ENCODE measurements around the gene PLAAT4.

Gene PLAAT4

DNA sequence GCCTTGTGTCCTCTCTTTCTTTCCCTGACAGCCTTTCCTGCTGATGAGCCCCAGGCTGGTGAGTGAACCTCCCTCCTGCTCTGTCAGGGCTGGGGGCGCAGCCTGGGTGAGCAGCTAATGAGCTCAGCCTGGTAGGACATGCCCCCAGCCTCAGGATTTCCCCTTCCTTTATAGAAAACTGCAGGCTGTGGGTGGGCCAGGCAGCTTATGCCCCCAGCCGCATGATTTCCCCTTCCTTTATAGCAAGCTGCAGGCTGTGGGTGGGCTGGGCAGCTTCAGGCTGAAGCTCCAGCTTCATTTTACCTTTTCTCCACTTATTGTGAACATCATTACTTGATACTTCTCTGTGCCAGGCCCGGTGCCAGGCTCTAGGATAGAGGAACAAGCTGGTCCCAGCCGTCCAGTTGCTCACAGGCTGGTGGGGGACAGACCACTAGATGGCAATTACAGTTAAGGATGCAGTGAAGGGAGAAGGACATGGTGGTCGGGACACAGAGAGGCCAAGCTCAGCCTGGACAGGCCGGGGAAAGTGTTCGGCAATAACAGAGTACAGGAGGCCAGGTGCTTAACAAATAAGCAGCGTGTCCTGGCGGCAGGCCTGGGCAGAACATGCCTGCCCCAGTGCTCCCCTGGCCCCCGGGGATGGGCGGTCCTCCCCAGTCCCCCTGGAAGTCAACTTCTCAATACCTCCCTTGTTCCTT lies 25.4 kb upstream of the PLAAT4 start:
- DNase-seq, result no peak
- H3K79me1 ChIP-seq (ENCODE audit: low read length), result no peaks in the 10 kb centered on the region

GRCh38 chr11:63512816-63513215 lies 23.8 kb upstream of the PLAAT4 start:
- Histone ChIP-seq H3K4ac (ENCODE audit: low read depth, low read length) (no peak overlapping the region), H3K4me1 (ENCODE audit: control insufficient read depth, low read depth, low read length) (peaks cover 2% of the 10 kb centered on the region), H3K18ac (ENCODE audit: low read length) (no peak overlapping the region), H3K4me2 (ENCODE audit: low read length) (no peak overlapping the region), H2BK15ac (replicated peaks; ENCODE audit: low read depth) (no peak overlapping the region), H3K36me3 (ENCODE audit: control insufficient read depth, insufficient read depth, low read length) (no peaks in the 10 kb centered on the region), H3K4me3 (ENCODE audit: low read length) (no peak overlapping the region), H3K56ac (ENCODE audit: low read length) (no peak overlapping the region), H2AK5ac (ENCODE audit: low read length) (no peak overlapping the region), H3K79me1 (ENCODE audit: low read length) (no peaks in the 10 kb centered on the region), H3K27me3 (ENCODE audit: insufficient read depth, low read length, poor library complexity) (no peaks in the 10 kb centered on the region), H3K9ac (ENCODE audit: low read length) (no peak overlapping the region), H4K5ac (ENCODE audit: low read length) (no peak overlapping the region), H4K8ac (ENCODE audit: low read depth, low read length) (no peak overlapping the region), H3K27ac (ENCODE audit: low read depth, low read length) (no peak overlapping the region), H3K79me2 (ENCODE audit: control insufficient read depth, insufficient read depth, low read length) (no peaks in the 10 kb centered on the region), H2BK5ac (ENCODE audit: low read length) (no peak overlapping the region), H2BK120ac (ENCODE audit: low read depth, low read length) (no peak overlapping the region), H3K23ac (ENCODE audit: low read length) (no peak overlapping the region)
- WGBS (ENCODE audit: extremely low coverage, insufficient coverage, low lambda C conversion rate), result no CpG with 5 or more reads among the region's 7 CpGs
- DNase-seq, result no peak

More for the DNA sequence above, 25.4 kb upstream of the PLAAT4 start:
- Histone ChIP-seq H3K4ac (ENCODE audit: low read depth, low read length) (no peak overlapping the region), H3K56ac (ENCODE audit: low read length) (no peak overlapping the region), H2BK120ac (ENCODE audit: low read depth, low read length) (no peak overlapping the region), H3K4me2 (ENCODE audit: low read length) (no peak overlapping the region), H4K5ac (ENCODE audit: low read length) (no peak overlapping the region), H3K18ac (ENCODE audit: low read length) (no peak overlapping the region), H3K4me1 (ENCODE audit: control insufficient read depth, low read depth, low read length) (peaks cover 12% of the 10 kb centered on the region), H3K27me3 (ENCODE audit: insufficient read depth, low read length, poor library complexity) (no peaks in the 10 kb centered on the region), H3K4me3 (ENCODE audit: low read length) (no peak overlapping the region), H2BK15ac (replicated peaks; ENCODE audit: low read depth) (no peak overlapping the region), H3K79me2 (ENCODE audit: control insufficient read depth, insufficient read depth, low read length) (no peaks in the 10 kb centered on the region), H3K36me3 (ENCODE audit: control insufficient read depth, insufficient read depth, low read length) (no peaks in the 10 kb centered on the region), H4K8ac (ENCODE audit: low read depth, low read length) (no peak overlapping the region), H2AK5ac (ENCODE audit: low read length) (no peak overlapping the region), H2BK5ac (ENCODE audit: low read length) (no peak overlapping the region), H3K27ac (ENCODE audit: low read depth, low read length) (no peak overlapping the region), H3K9ac (ENCODE audit: low read length) (no peak overlapping the region), H3K23ac (ENCODE audit: low read length) (no peak overlapping the region)
- no CpG with 5 or more reads among the region's 11 CpGs for WGBS (ENCODE audit: extremely low coverage, insufficient coverage, low lambda C conversion rate)

- H2AK5ac ChIP-seq (ENCODE audit: low read length), result no peak overlapping the region
- no peaks in the 10 kb centered on the region for H3K36me3 ChIP-seq (ENCODE audit: control insufficient read depth, insufficient read depth, low read length)
- H4K5ac ChIP-seq (ENCODE audit: low read length), result no peak overlapping the region
- no peak overlapping the region for H3K23ac ChIP-seq (ENCODE audit: low read length)
- no peaks in the 10 kb centered on the region for H3K27me3 ChIP-seq (ENCODE audit: insufficient read depth, low read length, poor library complexity)
- no peak overlapping the region for H4K8ac ChIP-seq (ENCODE audit: low read depth, low read length)
- H3K79me1 ChIP-seq (ENCODE audit: low read length), result no peaks in the 10 kb centered on the region
- WGBS (ENCODE audit: extremely low coverage, insufficient coverage, low lambda C conversion rate), result no CpG with 5 or more reads among the region's 6 CpGs
- H3K9ac ChIP-seq (ENCODE audit: low read length), result no peak overlapping the region
- no peak overlapping the region for H3K4ac ChIP-seq (ENCODE audit: low read depth, low read length)
- H2BK15ac ChIP-seq (replicated peaks; ENCODE audit: low read depth), result no peak overlapping the region
- H2BK120ac ChIP-seq (ENCODE audit: low read depth, low read length), result no peak overlapping the region
- no peak overlapping the region for H3K4me2 ChIP-seq (ENCODE audit: low read length)
- H3K4me1 ChIP-seq (ENCODE audit: control insufficient read depth, low read depth, low read length), result no peaks in the 10 kb centered on the region
- H3K56ac ChIP-seq (ENCODE audit: low read length), result peak overlapping the region; percentile 59
- no peaks in the 10 kb centered on the region for H3K79me2 ChIP-seq (ENCODE audit: control insufficient read depth, insufficient read depth, low read length)
- no peak overlapping the region for H3K27ac ChIP-seq (ENCODE audit: low read depth, low read length)
- no peak overlapping the region for H3K4me3 ChIP-seq (ENCODE audit: low read length)
- no peak overlapping the region for H3K18ac ChIP-seq (ENCODE audit: low read length)
- no peak overlapping the region for H2BK5ac ChIP-seq (ENCODE audit: low read length)
- DNase-seq, result no peak
Observed at GRCh38 chr11:63516109-63516508, 20.5 kb upstream of the PLAAT4 start.

- no peak overlapping the region for H3K4me2 ChIP-seq (ENCODE audit: low read length)
- no peak overlapping the region for H3K4me3 ChIP-seq (ENCODE audit: low read length)
- H2BK15ac ChIP-seq (replicated peaks; ENCODE audit: low read depth), result no peak overlapping the region
- H3K36me3 ChIP-seq (ENCODE audit: control insufficient read depth, insufficient read depth, low read length), result no peaks in the 10 kb centered on the region
- no peak overlapping the region for H3K23ac ChIP-seq (ENCODE audit: low read length)
- no peaks in the 10 kb centered on the region for H3K79me1 ChIP-seq (ENCODE audit: low read length)
- no peak overlapping the region for H2BK120ac ChIP-seq (ENCODE audit: low read depth, low read length)
- H2BK5ac ChIP-seq (ENCODE audit: low read length), result no peak overlapping the region
- H3K9ac ChIP-seq (ENCODE audit: low read length), result no peak overlapping the region
- H2AK5ac ChIP-seq (ENCODE audit: low read length), result no peak overlapping the region
- no peaks in the 10 kb centered on the region for H3K79me2 ChIP-seq (ENCODE audit: control insufficient read depth, insufficient read depth, low read length)
- WGBS (ENCODE audit: extremely low coverage, insufficient coverage, low lambda C conversion rate), result no CpG with 5 or more reads among the region's 5 CpGs
- H3K4ac ChIP-seq (ENCODE audit: low read depth, low read length), result no peak overlapping the region
- no peaks in the 10 kb centered on the region for H3K27me3 ChIP-seq (ENCODE audit: insufficient read depth, low read length, poor library complexity)
- DNase-seq, result no peak
- no peaks in the 10 kb centered on the region for H3K4me1 ChIP-seq (ENCODE audit: control insufficient read depth, low read depth, low read length)
- no peak overlapping the region for H4K8ac ChIP-seq (ENCODE audit: low read depth, low read length)
- no peak overlapping the region for H4K5ac ChIP-seq (ENCODE audit: low read length)
- H3K18ac ChIP-seq (ENCODE audit: low read length), result no peak overlapping the region
- H3K56ac ChIP-seq (ENCODE audit: low read length), result no peak overlapping the region
- no peak overlapping the region for H3K27ac ChIP-seq (ENCODE audit: low read depth, low read length)
Observed at GRCh38 chr11:63517156-63517555, 19.5 kb upstream of the PLAAT4 start.

- H3K4ac ChIP-seq (ENCODE audit: low read depth, low read length), result no peak overlapping the region
- no peak overlapping the region for H4K8ac ChIP-seq (ENCODE audit: low read depth, low read length)
- no peak overlapping the region for H3K4me2 ChIP-seq (ENCODE audit: low read length)
- no peaks in the 10 kb centered on the region for H3K79me1 ChIP-seq (ENCODE audit: low read length)
- H3K4me1 ChIP-seq (ENCODE audit: control insufficient read depth, low read depth, low read length), result no peaks in the 10 kb centered on the region
- no CpG with 5 or more reads among the region's 1 CpG for WGBS (ENCODE audit: extremely low coverage, insufficient coverage, low lambda C conversion rate)
- no peak overlapping the region for H4K5ac ChIP-seq (ENCODE audit: low read length)
- H3K27me3 ChIP-seq (ENCODE audit: insufficient read depth, low read length, poor library complexity), result no peaks in the 10 kb centered on the region
- H3K9ac ChIP-seq (ENCODE audit: low read length), result no peak overlapping the region
- no peak overlapping the region for H3K18ac ChIP-seq (ENCODE audit: low read length)
- no peak overlapping the region for H2BK15ac ChIP-seq (replicated peaks; ENCODE audit: low read depth)
- no peak for DNase-seq
- H2BK5ac ChIP-seq (ENCODE audit: low read length), result no peak overlapping the region
- no peaks in the 10 kb centered on the region for H3K36me3 ChIP-seq (ENCODE audit: control insufficient read depth, insufficient read depth, low read length)
- H3K79me2 ChIP-seq (ENCODE audit: control insufficient read depth, insufficient read depth, low read length), result no peaks in the 10 kb centered on the region
- no peak overlapping the region for H2AK5ac ChIP-seq (ENCODE audit: low read length)
- H3K27ac ChIP-seq (ENCODE audit: low read depth, low read length), result no peak overlapping the region
- H3K4me3 ChIP-seq (ENCODE audit: low read length), result no peak overlapping the region
- no peak overlapping the region for H2BK120ac ChIP-seq (ENCODE audit: low read depth, low read length)
- H3K23ac ChIP-seq (ENCODE audit: low read length), result no peak overlapping the region
- H3K56ac ChIP-seq (ENCODE audit: low read length), result no peak overlapping the region
Observed at GRCh38 chr11:63518548-63518947, 18.1 kb upstream of the PLAAT4 start.

GRCh38 chr11:63520606-63521170 lies 15.9 kb upstream of the PLAAT4 start:
- Histone ChIP-seq H3K79me1 (ENCODE audit: low read length) (no peaks in the 10 kb centered on the region), H2AK5ac (ENCODE audit: low read length) (no peak overlapping the region), H3K56ac (ENCODE audit: low read length) (no peak overlapping the region), H3K4me3 (ENCODE audit: low read length) (no peak overlapping the region), H3K4me1 (ENCODE audit: control insufficient read depth, low read depth, low read length) (no peaks in the 10 kb centered on the region), H3K9ac (ENCODE audit: low read length) (no peak overlapping the region), H3K36me3 (ENCODE audit: control insufficient read depth, insufficient read depth, low read length) (no peaks in the 10 kb centered on the region), H2BK15ac (replicated peaks; ENCODE audit: low read depth) (no peak overlapping the region), H3K27me3 (ENCODE audit: insufficient read depth, low read length, poor library complexity) (no peaks in the 10 kb centered on the region), H3K23ac (ENCODE audit: low read length) (no peak overlapping the region), H3K4me2 (ENCODE audit: low read length) (no peak overlapping the region), H3K4ac (ENCODE audit: low read depth, low read length) (no peak overlapping the region), H2BK5ac (ENCODE audit: low read length) (no peak overlapping the region), H4K8ac (ENCODE audit: low read depth, low read length) (no peak overlapping the region), H4K5ac (ENCODE audit: low read length) (no peak overlapping the region), H3K18ac (ENCODE audit: low read length) (no peak overlapping the region), H2BK120ac (ENCODE audit: low read depth, low read length) (no peak overlapping the region), H3K79me2 (ENCODE audit: control insufficient read depth, insufficient read depth, low read length) (no peaks in the 10 kb centered on the region), H3K27ac (ENCODE audit: low read depth, low read length) (no peak overlapping the region)
- DNase-seq, result no peak
- WGBS (ENCODE audit: extremely low coverage, insufficient coverage, low lambda C conversion rate), result no CpG with 5 or more reads among the region's 5 CpGs
